MM.1S (cell line): ENCODE data around the gene AP3S1.

Source experiments
- CTCF ChIP-seq: fragments of 300-600 bp; sonication (generic); IDR thresholded peaks from 2 replicates; pipeline ENCODE4 v1.5.1; 2016; ENCODE audit warnings: antibody characterized with exemption, low read length, mixed read lengths
- EZH2phosphoT487 ChIP-seq: fragments of 300-600 bp; sonication (generic); IDR thresholded peaks from 2 replicates; pipeline ENCODE4 v1.6.1; 2018; ENCODE audit warnings: antibody characterized with exemption, low read length

DNA sequence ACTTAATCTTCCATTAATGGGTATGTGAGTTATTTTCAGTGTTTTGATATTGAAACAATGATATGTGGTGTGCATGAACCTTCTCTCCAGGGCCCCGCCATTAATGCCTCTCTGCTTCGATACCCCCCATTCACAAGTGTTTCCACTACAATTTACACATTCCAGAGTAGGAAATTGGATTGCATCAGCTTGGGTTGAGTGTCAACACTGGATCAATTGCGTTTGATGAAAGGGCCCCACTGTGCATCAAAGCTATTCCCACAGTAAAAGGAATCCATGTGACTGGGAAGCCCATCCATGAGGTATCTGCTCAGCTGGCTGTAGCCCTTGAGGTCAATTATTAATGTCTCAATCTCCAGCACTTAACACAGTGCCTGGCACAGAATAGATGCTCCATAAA is 102.8 kb downstream of the AP3S1 start:
- TF ChIP-seq CTCF: no peak
- TF ChIP-seq EZH2phosphoT487: no peak
